HG03565 (cell line): ENCODE results near the gene TMPRSS9.
"Not testable (repeated sequence)": the region's sequence is repeated elsewhere in the genome, so short reads cannot be mapped to it uniquely, and the experiment has no call there.

Experiments used
- ATAC-seq: cut with Tn5 transposase; IDR thresholded peaks from one replicate; pipeline ENCODE4 v1.9.1; 2021; ENCODE audit warnings: mild to moderate bottlenecking, moderate library complexity; ENCODE audit not compliant: unreplicated experiment

TMPRSS9 gene

DNA sequence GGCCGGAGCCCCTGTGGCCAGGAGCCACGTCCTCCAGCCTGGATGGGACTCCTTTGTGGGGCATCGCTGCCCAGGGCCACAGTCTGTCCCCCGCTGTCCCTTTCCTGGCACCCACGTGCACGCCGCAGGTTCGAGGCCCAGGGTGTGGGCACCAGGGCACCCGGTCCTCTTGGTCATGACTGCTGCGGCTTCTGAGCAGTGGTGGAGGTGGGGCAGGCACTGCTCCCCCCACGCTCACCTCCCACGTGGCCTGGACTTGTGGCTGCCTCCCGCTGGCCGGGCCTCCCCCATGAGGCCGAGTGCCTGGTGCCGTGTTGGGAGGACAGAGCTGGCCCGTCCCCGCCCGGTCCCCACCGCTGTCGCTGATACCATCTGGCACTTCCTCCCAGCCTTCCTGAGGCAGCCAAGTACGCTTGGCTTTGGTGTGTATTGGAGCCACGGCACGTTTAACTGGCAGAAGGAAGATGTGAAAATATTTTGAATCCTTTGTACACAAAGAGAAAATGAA, 18.8 kb upstream of the TMPRSS9 start:
- ATAC-seq = no peak

GRCh38 chr19:2341982-2342381, 18.1 kb upstream of the TMPRSS9 start:
- ATAC-seq = no peak

GRCh38 chr19:2342656-2343288, 17.3 kb upstream of the TMPRSS9 start:
- ATAC-seq = no peak

DNA sequence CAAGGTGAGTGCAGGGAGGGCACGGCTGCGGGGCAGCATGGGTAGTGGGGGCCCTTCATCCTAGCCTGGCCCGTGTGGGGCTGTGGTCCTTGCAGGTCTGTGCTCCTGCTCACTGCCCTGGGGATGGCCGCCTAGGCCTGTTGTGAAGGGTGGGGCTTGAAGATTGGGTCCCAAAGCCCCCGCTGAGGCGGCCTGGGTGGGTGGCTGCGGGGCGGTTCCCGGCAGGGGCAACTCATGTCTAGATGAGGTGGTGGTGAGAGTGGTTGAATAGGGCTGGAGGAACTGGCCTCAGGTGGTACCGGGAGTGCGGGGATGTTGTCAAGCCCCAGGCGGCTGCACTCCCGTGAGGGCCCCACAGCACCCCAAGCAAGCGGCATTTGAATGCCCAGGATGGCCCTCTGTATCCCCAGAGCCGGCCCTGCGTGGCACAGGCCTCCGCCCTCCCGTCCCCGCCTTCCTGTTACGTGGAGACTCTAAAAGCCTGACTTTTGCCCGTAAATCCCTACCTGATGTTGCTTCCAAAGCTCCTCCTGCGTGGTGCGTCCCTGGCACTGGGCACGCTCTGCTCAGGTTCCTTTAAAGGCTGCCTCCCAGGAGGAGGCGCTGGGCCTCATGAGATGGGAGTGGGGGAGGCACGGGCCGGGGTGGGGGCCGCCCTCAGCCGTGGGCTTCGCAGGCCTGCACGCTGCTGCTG, 16.6 kb upstream of the TMPRSS9 start:
- no peak for ATAC-seq

GRCh38 chr19:2344381-2344870, 15.6 kb upstream of the TMPRSS9 start:
- ATAC-seq = no peak

DNA sequence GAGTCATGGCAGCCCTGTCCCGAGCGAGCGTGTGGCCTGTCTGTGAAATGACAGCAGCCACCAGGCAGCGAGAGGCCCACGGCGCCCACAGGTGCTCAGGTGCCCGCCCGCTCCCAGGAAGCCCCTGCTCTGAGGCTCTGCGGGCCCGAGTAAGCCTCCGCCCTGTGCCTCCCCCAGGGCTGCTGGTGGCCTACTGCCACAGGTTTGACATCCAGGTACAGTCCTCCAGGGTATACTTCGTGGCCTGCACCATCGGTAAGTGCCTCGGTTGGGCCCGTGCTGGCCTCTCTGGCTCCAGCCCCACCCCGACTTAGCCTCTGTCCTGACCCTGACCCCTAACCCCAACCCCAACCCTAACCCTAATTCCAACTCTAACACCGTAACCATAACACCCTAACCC, 15.0 kb upstream of the TMPRSS9 start:
- no peak for ATAC-seq

- ATAC-seq = no peak
Measured at GRCh38 chr19:2345794-2346663, 14.0 kb upstream of the TMPRSS9 start.

- ATAC-seq = not testable (repeated sequence)
Measured at GRCh38 chr19:2349818-2350217, 10.2 kb upstream of the TMPRSS9 start.

- no peak for ATAC-seq
Measured at GRCh38 chr19:2350656-2351055, 9.4 kb upstream of the TMPRSS9 start.

DNA sequence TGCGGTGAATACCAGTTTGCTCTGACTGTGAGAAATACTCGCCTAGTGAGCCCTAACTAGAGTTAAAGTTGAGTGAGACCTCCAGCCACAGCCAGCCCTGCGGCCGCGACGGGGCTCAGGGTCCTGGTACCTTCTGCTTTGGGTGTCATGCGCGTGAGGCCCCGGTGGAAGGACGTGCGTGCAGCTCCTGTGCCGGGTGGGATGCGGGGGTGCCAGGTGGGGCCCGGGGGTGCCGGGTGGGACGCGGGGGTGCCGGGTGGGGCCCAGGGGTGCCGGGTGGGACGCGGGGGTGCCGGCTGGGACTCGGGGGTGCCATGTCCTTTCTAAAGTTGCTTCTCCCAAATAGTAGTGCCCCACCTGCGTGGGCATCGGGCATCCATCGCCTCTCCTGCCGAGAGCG, 8.5 kb upstream of the TMPRSS9 start:
- ATAC-seq = no peak

GRCh38 chr19:2352121-2352520, 7.9 kb upstream of the TMPRSS9 start:
- no peak for ATAC-seq

DNA sequence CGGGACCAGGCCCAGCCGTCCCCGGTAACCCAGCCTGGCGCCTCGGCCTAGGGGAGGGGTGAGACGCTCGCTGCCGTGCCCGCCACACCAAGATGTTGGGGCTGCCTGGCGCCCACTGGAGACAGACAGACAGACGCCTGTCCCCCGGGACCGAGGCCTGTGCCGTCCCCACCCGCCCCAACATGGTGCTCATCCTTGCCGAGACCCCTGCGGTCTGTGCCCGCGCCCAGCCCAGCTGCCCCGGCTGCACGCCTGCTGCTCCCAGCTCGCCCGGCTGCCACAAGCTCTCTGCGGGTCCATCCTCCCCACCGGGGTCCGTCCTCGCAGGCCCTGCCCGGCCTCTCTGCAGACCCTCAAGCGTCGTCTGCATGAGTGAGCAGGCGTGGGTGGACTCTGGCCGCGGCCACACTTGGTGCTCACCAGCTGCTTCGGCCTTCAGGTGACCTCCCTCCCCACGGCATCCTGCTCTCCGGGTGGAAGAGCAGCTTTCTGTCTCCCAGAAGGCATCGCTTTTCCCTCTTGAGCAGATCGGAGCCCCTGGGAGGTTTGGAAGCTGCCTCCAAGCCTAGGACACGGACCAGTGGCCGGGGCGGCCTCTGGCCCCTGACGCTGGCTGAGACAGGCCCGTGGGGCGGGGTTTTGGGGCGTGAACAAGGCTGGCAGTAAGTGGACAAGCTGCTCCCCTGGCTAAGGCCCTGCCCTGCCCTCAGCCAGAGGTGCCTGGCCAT, 6.7 kb upstream of the TMPRSS9 start:
- ATAC-seq = no peak

- no peak for ATAC-seq
Measured at GRCh38 chr19:2353887-2354592, 6.0 kb upstream of the TMPRSS9 start.

- ATAC-seq = no peak
Measured at GRCh38 chr19:2354670-2355069, 5.4 kb upstream of the TMPRSS9 start.

DNA sequence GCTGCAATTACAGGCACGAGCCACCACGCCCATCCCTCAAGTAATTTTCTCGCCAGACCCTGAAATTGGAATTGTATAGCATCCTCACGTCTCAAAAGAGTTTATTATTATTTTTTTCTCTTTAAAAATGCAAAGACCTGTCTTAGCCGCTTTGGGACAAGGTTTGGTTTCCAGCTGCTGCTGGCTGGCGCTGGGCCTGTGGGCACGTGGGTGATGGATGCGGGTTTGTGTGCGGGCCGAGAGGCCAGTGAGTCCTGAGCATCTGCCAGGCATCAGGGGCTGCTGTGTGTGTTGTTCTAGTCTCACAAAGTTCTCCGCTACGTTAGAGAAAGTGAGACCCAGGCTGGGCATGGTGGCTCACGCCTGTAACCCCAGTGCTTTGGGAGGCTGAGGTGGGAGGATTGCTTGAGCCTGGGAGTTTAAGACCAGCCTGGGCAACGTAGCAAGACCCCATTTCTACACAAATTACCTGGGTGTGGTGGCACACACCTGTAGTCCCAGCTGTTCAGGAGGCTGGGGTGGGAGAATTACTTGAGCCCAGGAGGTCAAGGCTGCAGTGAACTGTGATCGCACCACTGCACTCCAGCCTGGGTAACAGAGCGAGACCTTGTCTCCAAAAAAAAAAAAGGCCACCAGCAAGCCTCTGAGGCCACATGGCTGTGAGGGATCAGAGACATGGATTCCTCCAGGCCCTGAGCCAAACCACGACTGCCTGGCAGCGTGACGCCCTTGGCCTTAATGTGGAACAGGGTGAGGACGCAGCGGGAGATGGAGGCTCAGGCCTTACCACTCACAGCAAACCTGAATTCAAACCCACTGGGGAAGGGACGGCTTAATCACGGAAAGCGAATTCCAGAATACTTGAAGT, 4.7 kb upstream of the TMPRSS9 start:
- no peak for ATAC-seq

DNA sequence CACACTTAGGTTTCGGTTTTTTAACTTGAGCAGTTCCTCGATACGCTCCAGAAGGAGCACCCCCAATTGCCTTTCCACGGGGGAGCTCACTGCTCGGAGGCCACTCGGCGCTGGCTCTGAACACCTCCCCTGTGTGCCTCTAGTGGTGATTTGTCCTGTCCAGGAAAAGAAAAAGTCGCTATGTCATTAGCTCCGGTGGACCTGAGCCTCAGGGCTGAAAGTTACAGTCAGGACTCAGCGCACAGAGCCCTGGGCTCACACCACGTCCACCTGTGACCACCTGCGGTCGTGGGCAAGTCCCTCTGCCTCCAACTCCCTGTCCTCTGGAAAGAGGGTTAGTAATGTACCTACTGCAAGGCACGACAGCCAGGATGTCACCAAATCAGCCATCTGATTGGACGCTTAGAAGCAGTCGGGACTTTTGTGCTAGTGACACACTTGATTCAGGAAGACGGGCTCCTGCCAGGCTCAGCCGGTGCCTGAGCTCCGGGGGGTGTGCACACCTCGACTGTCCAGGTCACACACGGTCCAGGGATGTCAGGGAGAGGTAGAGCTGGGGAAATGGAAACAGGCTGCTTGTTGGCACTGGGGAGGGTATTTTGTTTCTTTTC, 3.9 kb upstream of the TMPRSS9 start:
- ATAC-seq = no peak

GRCh38 chr19:2357279-2358206, 2.5 kb upstream of the TMPRSS9 start:
- ATAC-seq = no peak
